Activated gamma-delta T cell treated with anti-CD3 and anti-CD28 coated beads, Interleukin-2, amount 50 U/mL, for 16 hours (primary cell): Measurements from ENCODE around the gene TMEM208.

ENCODE experiments used
- DNase-seq: peaks from one replicate; pipeline ENCODE4 v3.0.0-alpha.2; 2020; ENCODE audit warnings: low read depth

TMEM208 gene

GRCh38 chr16:67236563-67237395, 9.8 kb downstream of the TMEM208 start:
- DNase-seq, result peak; percentile 40

DNA sequence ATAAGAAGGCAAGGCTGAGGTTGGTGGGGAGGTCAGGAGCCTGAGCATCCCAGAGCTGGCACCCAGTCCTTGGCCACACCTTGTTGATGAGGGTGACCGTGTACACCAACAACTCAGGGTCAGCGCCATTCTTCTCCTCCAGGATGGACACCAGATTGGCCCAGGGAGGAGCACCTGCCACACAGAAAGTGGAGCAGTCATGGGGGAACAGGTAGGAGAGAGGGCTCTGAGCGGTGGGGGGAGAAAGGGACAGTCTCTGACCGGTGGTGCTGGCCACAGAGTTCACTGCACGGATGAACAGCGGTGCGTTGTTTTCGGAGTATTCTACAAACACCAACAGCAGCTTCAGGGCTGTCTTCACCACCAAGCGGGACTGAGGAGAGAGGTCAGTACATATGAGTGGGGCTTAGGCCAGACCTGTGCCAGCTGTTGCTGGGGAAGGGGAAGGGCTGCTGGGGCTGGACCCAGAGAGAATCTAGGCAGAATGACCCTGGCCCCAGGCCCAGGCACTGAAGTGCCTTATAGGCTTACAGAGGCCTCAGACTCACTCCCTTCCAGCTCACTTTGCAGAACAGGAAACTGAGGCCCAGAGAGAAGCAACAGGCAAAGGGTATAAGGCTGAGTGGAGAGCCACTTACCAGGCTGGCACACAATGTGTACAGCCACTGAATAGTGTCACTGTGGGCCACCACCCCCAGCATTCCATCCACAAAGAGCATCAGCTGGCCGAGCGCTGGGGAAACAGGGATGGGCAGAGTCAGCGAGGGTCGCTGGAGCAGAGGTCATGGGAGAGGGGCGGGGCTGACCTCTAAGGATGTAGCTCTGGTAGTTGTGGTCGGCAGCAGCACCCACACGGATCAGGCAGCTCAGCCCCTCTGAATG, 10.7 kb downstream of the TMEM208 start:
- DNase-seq, result no peak

DNA sequence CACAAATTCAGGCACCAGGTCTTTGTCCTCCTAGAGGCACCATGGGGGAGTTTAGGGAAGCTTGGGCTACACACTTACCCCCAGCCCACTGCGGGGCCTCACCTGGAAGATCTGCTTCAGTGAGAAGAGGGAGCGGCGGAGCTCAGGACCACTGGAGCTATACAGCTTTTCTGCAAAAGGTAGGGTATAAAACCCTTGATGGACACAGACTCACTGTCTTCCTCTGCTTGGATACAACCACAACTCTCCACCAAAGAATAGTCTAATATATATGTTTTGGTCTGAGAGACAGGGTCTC, 11.3 kb downstream of the TMEM208 start:
- DNase-seq, result no peak

DNA sequence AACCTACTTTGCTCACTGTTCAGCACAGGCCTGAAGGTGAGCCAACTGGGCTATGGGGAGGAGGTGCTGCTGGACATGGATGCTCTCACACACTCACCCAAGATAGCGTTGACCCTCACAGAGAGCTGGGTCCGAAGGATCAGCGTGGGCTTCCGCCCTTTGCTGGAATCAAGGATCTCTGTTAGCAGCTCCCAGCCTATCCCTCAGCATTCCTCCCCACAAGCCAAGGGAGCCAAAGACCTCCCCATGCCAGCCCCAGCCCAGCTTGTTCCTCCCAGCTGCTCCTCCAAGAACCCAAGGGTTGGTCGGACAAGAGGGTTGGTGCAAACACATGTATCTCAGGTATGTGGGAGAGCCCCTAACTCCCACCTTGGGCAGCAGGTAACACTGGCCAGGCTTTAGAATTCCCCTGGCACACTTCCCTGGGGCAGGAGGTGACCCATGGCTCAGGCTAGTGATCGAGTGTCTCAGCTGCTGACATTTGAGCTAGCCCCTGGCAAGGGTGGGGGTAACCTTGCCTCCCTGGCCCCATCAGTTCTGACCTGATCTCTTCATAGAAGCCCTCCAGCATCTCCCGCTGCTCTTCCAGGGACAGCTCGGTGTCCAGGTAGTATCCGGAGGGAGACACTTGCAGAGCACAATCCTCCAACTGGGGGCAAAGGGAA, 12.0 kb downstream of the TMEM208 start:
- DNase-seq, result no peak

DNA sequence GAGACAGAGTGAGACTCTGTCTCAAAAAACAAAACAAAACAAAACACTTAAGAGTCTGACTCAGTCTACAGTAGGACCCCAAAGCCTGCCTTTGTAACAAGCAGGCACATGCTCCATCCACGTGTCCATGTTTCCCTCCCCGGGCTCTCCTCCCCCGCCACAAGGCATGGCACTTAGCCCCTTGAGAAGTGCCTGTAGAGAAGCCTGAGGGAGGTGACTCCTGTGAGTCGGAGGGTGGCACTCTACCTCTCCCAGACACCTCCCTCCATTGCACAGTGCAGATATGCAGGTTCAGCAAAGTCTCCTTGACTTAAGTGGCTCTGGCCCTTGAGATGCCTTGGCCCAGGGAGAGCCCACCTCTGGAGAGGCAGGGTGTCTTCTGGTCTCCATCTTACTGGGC, 13.6 kb downstream of the TMEM208 start:
- no peak for DNase-seq

GRCh38 chr16:67241008-67241900, 14.3 kb downstream of the TMEM208 start:
- DNase-seq, result no peak

DNA sequence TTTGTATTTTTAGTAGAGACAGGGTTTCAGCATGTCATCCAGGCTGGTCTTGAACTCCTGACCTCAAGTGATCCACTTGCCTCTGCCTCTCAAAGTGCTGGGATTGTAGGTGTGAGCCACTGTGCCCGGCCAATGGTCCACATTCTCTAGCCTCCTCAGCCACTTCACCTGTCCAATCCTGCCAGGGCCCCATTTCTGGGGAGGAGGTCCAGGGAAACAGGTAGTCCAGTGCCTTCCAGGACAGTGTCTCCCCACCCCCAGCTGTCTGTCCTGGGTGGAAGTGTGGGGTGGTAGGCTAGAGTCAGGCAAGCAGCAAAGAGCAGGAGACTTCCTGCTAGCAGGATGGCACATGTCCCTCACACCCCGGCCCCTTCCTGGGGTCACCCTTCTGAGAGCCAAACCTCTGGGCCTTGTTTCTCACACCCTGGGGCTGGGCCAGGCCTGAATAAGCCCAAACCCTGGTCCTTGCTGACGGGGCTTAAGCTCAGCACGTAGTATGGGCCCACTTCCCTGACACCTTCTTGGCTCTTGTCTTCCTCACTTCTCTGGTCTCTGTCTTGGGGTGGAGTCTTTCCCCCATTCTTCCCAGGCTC, 15.3 kb downstream of the TMEM208 start:
- DNase-seq, result no peak

DNA sequence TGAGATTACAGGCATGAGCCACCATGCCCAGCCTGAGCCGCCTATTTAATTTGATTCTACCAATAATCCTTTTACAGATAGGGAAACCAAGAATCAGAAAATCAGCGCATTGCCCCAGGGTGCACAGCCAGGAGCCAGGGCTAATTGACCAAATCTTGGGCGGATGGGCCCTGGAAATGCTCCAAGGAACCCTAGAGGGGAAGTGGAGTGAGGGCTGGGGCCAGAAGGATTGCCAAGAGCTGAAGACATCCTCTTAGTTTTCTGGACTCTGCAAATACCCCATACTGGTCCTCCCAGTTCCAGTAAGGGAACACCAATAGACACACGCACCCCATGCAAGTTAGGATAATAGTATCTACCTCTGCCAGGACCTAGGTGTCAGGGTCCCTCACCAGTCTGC, 16.6 kb downstream of the TMEM208 start:
- DNase-seq, result no peak

DNA sequence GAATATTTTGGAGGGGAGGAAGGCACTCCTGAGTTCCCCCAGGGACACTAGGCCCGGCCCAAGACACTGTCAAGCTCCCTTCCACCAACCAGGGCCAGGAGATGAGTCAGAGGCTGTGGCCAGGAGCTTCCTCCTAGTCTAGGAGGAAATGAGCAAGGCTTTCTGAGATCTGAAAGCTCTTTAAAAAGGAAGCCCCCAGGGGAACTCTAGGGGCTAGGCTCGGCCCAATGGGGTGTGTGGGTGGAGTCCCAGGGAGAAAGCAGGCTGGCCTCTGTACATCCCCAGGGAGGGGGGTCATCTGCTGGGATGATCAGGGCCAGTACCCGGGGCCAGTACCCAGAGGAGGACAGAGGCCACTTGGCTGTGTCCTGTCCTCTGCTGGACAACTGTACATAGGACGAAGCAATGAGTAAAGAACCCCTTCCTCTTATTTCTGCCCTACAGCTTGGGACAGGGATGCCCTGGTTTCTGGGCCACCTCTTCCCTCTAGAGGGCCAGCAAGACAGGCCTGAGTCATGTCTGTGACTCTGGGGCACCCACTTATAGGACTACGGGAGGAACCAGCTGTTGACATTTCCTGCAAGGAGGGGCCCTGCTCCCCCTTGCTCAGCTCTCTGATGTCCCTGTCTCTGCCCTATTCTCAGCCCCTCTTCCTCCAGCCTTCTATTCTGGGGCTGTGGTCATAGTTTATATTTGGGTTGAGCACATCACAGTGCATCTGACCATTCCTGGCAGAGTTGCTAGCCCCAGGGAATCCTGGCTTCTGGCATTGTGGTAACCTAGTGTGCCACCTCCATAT, 17.7 kb downstream of the TMEM208 start:
- DNase-seq, result peak; percentile 71

DNA sequence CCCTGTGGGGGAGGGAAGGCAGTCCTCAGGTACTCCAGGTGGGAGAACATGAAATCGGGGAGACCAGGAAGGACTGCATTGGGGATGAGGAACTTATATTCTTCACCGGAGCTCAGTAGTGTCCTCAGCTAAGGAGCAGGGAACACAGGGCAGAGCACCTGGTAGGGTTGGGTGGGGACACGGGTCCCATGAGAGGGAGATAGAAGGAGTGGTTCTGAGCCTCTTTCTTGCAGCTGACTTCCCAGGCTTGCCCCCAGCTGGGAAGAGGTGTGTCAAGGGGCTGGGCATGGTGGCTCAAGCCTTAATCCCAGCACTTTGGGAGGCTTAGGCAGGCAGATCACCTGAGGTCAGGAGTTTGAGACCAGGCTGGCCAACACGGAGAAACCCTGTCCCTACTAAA, 18.3 kb downstream of the TMEM208 start:
- DNase-seq, result no peak

DNA sequence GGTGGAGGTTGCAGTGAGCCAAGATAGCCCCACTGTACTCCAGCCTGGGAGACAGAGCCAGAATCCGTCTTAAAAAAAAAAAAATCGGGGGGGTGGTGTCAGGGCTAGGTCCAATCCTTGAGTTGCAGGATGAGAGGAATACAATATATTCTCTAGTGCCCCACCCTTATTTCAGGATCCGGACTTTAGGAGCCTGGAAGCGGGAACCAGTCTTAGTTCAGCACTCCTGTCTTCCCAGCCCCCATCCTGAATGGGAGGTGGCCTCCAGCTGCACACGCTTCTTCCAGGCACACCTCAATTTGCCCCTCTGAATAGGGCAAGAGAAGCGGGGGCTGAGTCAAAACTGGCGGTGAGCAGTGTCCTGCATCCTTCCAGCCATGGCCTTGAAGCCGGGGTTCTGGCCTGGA, 18.7 kb downstream of the TMEM208 start:
- no peak for DNase-seq

DNA sequence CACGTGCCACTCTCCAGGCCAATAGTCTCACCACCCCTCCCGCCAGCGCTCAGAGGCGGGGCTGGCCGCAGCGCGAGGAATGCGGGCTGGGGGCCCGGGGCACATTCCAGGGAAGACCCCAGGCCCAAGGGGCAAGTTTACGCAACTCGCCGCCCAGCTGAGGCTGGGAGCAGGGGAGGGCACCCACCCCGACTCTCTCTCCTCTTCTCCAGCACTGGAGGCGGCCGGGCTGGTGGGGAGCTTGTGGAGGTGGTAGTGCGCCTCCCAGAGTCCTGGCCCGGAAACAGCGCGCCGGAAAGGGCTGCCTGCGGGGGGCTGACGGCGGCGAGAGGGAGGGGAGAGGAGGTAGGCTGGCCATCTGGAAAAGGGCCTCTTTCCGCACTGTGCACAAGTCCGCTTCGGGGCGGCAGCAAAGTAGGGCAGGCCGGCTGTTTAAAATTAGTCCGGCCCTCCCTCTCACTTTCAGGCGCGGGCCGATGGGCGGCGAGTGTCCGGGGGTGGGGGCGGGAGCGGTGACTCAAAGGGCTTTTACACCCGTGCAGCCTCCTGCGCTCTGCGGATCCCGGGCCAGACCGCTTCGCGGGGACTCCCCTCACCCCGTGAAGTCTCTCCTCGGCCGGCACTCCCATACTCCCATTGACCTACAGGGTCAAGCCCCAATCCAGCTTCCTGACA, 19.3 kb downstream of the TMEM208 start:
- peak; percentile 25 for DNase-seq

- DNase-seq, result no peak
Measured at GRCh38 chr16:67246756-67247191, 19.8 kb downstream of the TMEM208 start.

DNA sequence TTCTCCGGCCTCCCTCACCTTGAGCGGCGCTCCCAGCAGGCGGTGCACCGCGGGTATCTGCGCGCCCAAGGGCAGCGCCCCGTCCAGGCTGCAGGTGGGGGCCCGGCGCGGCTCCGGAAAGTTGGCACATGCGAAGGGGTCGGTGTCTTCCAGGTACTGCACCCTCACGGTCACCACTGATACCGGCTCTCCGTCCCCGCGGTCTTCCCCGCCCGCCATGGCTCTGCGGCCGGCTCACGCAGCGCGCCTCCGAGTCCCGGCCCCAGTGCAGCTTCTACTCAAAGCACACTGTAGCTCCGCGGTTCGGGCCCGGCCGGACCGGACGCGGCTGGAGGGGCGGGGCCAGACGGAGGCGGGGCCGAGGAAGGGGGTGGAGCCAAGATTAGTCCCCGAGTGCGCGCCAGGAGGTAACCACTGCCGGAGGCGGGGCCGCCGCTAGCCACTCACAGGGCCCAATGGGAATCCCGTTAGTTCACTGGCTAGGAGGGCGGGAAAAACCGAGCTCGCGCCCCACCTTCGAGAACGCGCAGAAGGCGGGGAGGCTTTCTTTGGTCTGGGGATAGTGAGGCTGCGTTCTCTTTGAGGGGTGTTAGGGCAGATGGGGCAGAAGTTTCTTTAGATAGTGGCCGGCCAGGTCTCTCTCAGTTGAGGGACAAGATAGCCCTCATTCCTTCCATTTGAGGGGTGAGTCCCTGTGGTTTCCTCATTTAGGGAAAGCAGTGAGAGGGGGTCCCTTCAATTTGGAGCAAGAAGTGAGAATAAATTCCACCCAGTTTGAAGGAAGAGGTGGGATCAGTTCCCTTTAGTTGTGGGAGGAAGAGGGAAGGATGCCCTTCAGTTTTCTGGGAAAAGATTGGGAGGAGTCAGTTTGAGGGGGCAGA, 20.5 kb downstream of the TMEM208 start, which contains the start of gene FHOD1:
FHOD1 (minus strand) TSS at position 290 of the 881 bp plus-strand sequence; CDS start at position 219, 71 bp downstream.
- peak; percentile 96 for DNase-seq

DNA sequence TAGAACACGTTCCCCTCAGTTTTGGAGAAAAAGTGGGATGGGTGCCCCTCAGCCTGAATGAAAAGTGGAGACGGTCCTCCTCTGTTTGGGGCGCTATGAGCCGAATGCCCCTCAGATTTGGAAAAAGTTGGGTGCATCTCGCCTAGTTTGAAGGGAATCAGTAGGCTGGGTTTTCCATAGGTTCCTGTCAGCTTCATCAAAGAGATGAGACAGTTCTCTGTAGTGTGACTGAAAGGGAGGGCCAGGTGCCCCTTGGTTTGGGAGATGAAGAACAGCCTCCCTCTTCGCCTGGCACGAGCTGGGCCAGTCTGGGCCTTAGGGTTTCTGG, 21.1 kb downstream of the TMEM208 start:
- no peak for DNase-seq

- no peak for DNase-seq
Measured at GRCh38 chr16:67248401-67249177, 21.7 kb downstream of the TMEM208 start, which contains the start of gene SLC9A5. SLC9A5 (plus strand) TSS chr16:67248979; CDS start chr16:67249015, 36 bp downstream.

GRCh38 chr16:67249178-67250044, 22.5 kb downstream of the TMEM208 start:
- DNase-seq, result no peak
